Caco-2 (cell line): ENCODE results near the gene SAMD8. TPM values are rescaled to one million over a fixed set of nuclear protein-coding genes. Genes with fewer than 3 reads are reported as not detected.
"Not testable (repeated sequence)": the region's sequence is repeated elsewhere in the genome, so short reads cannot be mapped to it uniquely, and the experiment has no call there.

Experiments used
- BruUV-seq: library from RNA; stranded (reverse); fragments of 400-500 nt; replicated peaks from 2 replicates; lab custom pipeline; 2021; lab: Mats Ljungman, UMichigan
- CTCF ChIA-PET: fragments of 300-600 bp; sonication (Branson Sonifier 250); formaldehyde crosslinking; loops from one replicate; lab custom pipeline; 2022; ENCODE audit warnings: antibody characterized with exemption; lab: Charles Lee
- POLR2A ChIA-PET: fragments of 300-600 bp; sonication (Branson Sonifier 250); formaldehyde crosslinking; loops from one replicate; lab custom pipeline; 2022; ENCODE audit warnings: antibody characterized with exemption; lab: Charles Lee
- DNase-seq, 2 experiments: peaks; one replicate each; pipeline versions ENCODE4 v3.0.0 to v3.0.0-alpha.2; 2020 to 2022
- H3K27me3 ChIP-seq: replicated peaks from 2 replicates; pipeline ENCODE4 v1.6.0; 2011; ENCODE audit warnings: low read length; ENCODE audit not compliant: control insufficient read depth, insufficient read depth
- H3K36me3 ChIP-seq: 2 replicates; pipeline ENCODE4 v1.5.1; 2011; ENCODE audit warnings: low read length; ENCODE audit not compliant: control insufficient read depth, insufficient read depth
- H3K4me1 ChIP-seq: fragments of 250-450 bp; sonication (Bioruptor Pico); 2 replicates; pipeline ENCODE4 v1.5.1; 2020; ENCODE audit warnings: mild to moderate bottlenecking
- H3K4me3 ChIP-seq: 2 replicates; pipeline ENCODE4 v1.5.1; 2011; ENCODE audit warnings: low read depth, mild to moderate bottlenecking, control low read depth, low read length
- H3K9me3 ChIP-seq: fragments of 250-450 bp; sonication (Bioruptor Pico); 2 replicates; pipeline ENCODE4 v1.5.1; 2020; ENCODE audit warnings: mild to moderate bottlenecking, moderate library complexity
- H3K27ac Mint-ChIP-seq: one replicate; pipeline ENCODE4 v1.8.0; 2022; ENCODE audit warnings: mixed read lengths; ENCODE audit not compliant: unreplicated experiment
- H3K27me3 Mint-ChIP-seq: one replicate; pipeline ENCODE4 v1.8.0; 2022; ENCODE audit warnings: mixed read lengths; ENCODE audit not compliant: insufficient read depth, unreplicated experiment
- H3K36me3 Mint-ChIP-seq: one replicate; pipeline ENCODE4 v1.8.0; 2022; ENCODE audit warnings: mild to moderate bottlenecking, mixed read lengths; ENCODE audit not compliant: insufficient read depth, unreplicated experiment
- H3K4me1 Mint-ChIP-seq: one replicate; pipeline ENCODE4 v1.8.0; 2022; ENCODE audit warnings: low read depth, mixed read lengths; ENCODE audit not compliant: unreplicated experiment
- H3K4me3 Mint-ChIP-seq: one replicate; pipeline ENCODE4 v1.8.0; 2022; ENCODE audit warnings: mild to moderate bottlenecking, moderate library complexity, mixed read lengths; ENCODE audit not compliant: unreplicated experiment
- H3K9me3 Mint-ChIP-seq: one replicate; pipeline ENCODE4 v1.8.0; 2022; ENCODE audit warnings: mixed read lengths; ENCODE audit not compliant: unreplicated experiment
- CTCF ChIP-seq, 2 experiments: fragments of 200-600 bp in 1 of 2; IDR thresholded peaks; 1 replicate in 1 of 2; 2 replicates in 1 of 2; pipeline versions ENCODE4 v1.5.1 to v1.8.0; 2011 to 2022; ENCODE audit warnings: antibody characterized with exemption in 1 of 2, control low read depth in 1 of 2, inconsistent platforms in 1 of 2, low read depth in 1 of 2, low read length in 1 of 2, mild to moderate bottlenecking in 1 of 2, moderate library complexity in 1 of 2; ENCODE audit not compliant: insufficient read depth in 1 of 2, severe bottlenecking in 1 of 2, unreplicated experiment in 1 of 2
- intact Hi-C: fragments of 100-400 bp; cut with micrococcal nuclease; formaldehyde crosslinking; loops from one replicate; pipeline ENCODE4 v1.10.0; 2022; ENCODE audit not compliant: unreplicated experiment
- total RNA-seq: library from RNA; stranded (reverse); gene quantifications from 2 replicates; pipeline ENCODE4 v1.2.3, GENCODE V29; 2022

The SAMD8 gene
- total RNA-seq, 1 experiment from 2014 or later: 25.2 TPM

GRCh38 chr10:75195035-75195763 lies 83.7 kb downstream of the SAMD8 start:
- ChIA-PET CTCF (no interaction called here), POLR2A (no interaction called here)
- Mint-ChIP-seq H3K4me3 (no peak overlapping the region), H3K27ac (no peak overlapping the region), H3K27me3 (no peaks in the 10 kb centered on the region), H3K36me3 (peaks cover 17% of the 10 kb centered on the region), H3K4me1 (peaks cover 6% of the 10 kb centered on the region), H3K9me3 (no peaks in the 10 kb centered on the region)
- DNase-seq: no peak
- BruUV-seq: no TSS peak
- Histone ChIP-seq H3K4me1 (peaks cover 9% of the 10 kb centered on the region), H3K9me3 (no peaks in the 10 kb centered on the region), H3K27me3 (no peaks in the 10 kb centered on the region), H3K4me3 (no peak overlapping the region), H3K36me3 (peaks cover 2% of the 10 kb centered on the region)
- intact Hi-C loops: no loop called here
- no peak for TF ChIP-seq CTCF (IDR thresholded peaks at IDR 0.05; ENCODE audit: insufficient read depth in 1 of 2, low read depth in 1 of 2, low read length in 1 of 2, severe bottlenecking in 1 of 2, unreplicated experiment in 1 of 2)

- DNase-seq: no peak
- Histone ChIP-seq H3K4me3 (no peak overlapping the region), H3K4me1 (peaks cover 10% of the 10 kb centered on the region), H3K9me3 (no peaks in the 10 kb centered on the region), H3K36me3 (peaks cover 2% of the 10 kb centered on the region), H3K27me3 (no peaks in the 10 kb centered on the region)
- intact Hi-C loops: no loop called here
- Mint-ChIP-seq H3K27me3 (no peaks in the 10 kb centered on the region), H3K9me3 (no peaks in the 10 kb centered on the region), H3K27ac (no peak overlapping the region), H3K36me3 (peaks cover 13% of the 10 kb centered on the region), H3K4me3 (no peak overlapping the region), H3K4me1 (peaks cover 9% of the 10 kb centered on the region)
- no peak for TF ChIP-seq CTCF (IDR thresholded peaks at IDR 0.05; ENCODE audit: insufficient read depth in 1 of 2, low read depth in 1 of 2, low read length in 1 of 2, severe bottlenecking in 1 of 2, unreplicated experiment in 1 of 2)
- BruUV-seq: no TSS peak
- CTCF ChIA-PET: no interaction called here
- POLR2A ChIA-PET: no interaction called here
Measured at GRCh38 chr10:75197066-75197465, 85.6 kb downstream of the SAMD8 start.

- Mint-ChIP-seq H3K27me3 (no peaks in the 10 kb centered on the region), H3K36me3 (peaks cover 10% of the 10 kb centered on the region), H3K27ac (no peak overlapping the region), H3K9me3 (no peaks in the 10 kb centered on the region), H3K4me3 (no peak overlapping the region), H3K4me1 (peaks cover 15% of the 10 kb centered on the region)
- intact Hi-C loops: no loop called here
- Histone ChIP-seq H3K36me3 (peaks cover 2% of the 10 kb centered on the region), H3K9me3 (no peaks in the 10 kb centered on the region), H3K27me3 (no peaks in the 10 kb centered on the region), H3K4me1 (peaks cover 11% of the 10 kb centered on the region), H3K4me3 (no peak overlapping the region)
- POLR2A ChIA-PET: no interaction called here
- CTCF ChIA-PET: no interaction called here
- BruUV-seq: no TSS peak
- TF ChIP-seq CTCF (IDR thresholded peaks at IDR 0.05; ENCODE audit: insufficient read depth in 1 of 2, low read depth in 1 of 2, low read length in 1 of 2, severe bottlenecking in 1 of 2, unreplicated experiment in 1 of 2): no peak
- no peak for DNase-seq
Measured at GRCh38 chr10:75197906-75198305, 86.5 kb downstream of the SAMD8 start.

- ChIA-PET POLR2A (interaction anchor here (0.6 kb wide), 1 partner anchor 11 kb away, joined by 4 read pairs; the partner anchor contains the start of gene VDAC2), CTCF (interaction anchor here (0.7 to 1.1 kb wide), 2 partner anchors 36 to 1073 kb away, joined by 3 to 4 read pairs; partner anchors contain the start of gene COMTD1)
- H3K4me3 ChIP-seq, H3K27me3 ChIP-seq, BruUV-seq, H3K36me3 Mint-ChIP-seq, intact Hi-C loops, DNase-seq, H3K9me3 ChIP-seq, H3K27ac Mint-ChIP-seq, H3K4me3 Mint-ChIP-seq, H3K9me3 Mint-ChIP-seq, H3K27me3 Mint-ChIP-seq, H3K36me3 ChIP-seq: not testable (repeated sequence)
- H3K4me1 Mint-ChIP-seq: peaks cover 15% of the 10 kb centered on the region
- peaks cover 11% of the 10 kb centered on the region for H3K4me1 ChIP-seq
Measured at GRCh38 chr10:75199949-75200348, 88.5 kb downstream of the SAMD8 start.
